K562 (cell line): Measurements from ENCODE around the gene DDIT3. TPM values are rescaled to one million over a fixed set of nuclear protein-coding genes. Genes with fewer than 3 reads are reported as not detected.

ENCODE experiments used
- ARHGAP35 ChIP-seq: fragments of 450-650 bp; IDR thresholded peaks from 2 replicates; pipeline ENCODE4 v1.6.1; 2018; ENCODE audit not compliant: partially characterized antibody
- CEBPG ChIP-seq, 3 experiments: fragments of 200-800 bp in 1 of 3; sonication (Bioruptor generic) in 1 of 3; sonication (generic) in 1 of 3; formaldehyde crosslinking in 1 of 3; IDR thresholded peaks in 2 of 3; conservative IDR thresholded peaks in 1 of 3; 2 replicates each; pipeline versions ENCODE4 v1.6.1 to v1.8.0; 2016 to 2022; ENCODE audit warnings: missing compliant biosample characterization in 2 of 3, missing genetic modification characterization in 2 of 3, mild to moderate bottlenecking in 1 of 3, missing genetic modification reagents in 1 of 3
- CREB1 ChIP-seq, 2 experiments: sonication (generic) in 1 of 2; formaldehyde crosslinking in 1 of 2; IDR thresholded peaks; 2 replicates each; pipeline versions ENCODE4 v1.6.1 to v1.8.0; 2012 to 2022; ENCODE audit warnings: inconsistent platforms in 1 of 2, mild to moderate bottlenecking in 1 of 2, missing genetic modification reagents in 1 of 2, moderate library complexity in 1 of 2
- HLTF ChIP-seq: fragments of 450-650 bp; IDR thresholded peaks from 2 replicates; pipeline ENCODE4 v1.6.1; 2016
- LARP7 ChIP-seq: fragments of 450-650 bp; IDR thresholded peaks from 2 replicates; pipeline ENCODE4 v1.6.1; 2016
- RFX1 ChIP-seq: fragments of 450-650 bp; IDR thresholded peaks from 2 replicates; pipeline ENCODE4 v1.6.1; 2016; ENCODE audit warnings: mild to moderate bottlenecking, moderate library complexity
- SOX6 ChIP-seq: fragments of 450-650 bp; IDR thresholded peaks from 2 replicates; pipeline ENCODE4 v1.6.1; 2014; ENCODE audit warnings: mild to moderate bottlenecking
- TAF7 ChIP-seq: fragments of 450-650 bp; IDR thresholded peaks from 2 replicates; pipeline ENCODE4 v1.6.1; 2016; ENCODE audit warnings: missing genetic modification characterization, missing compliant biosample characterization
- TOE1 ChIP-seq, 2 experiments: fragments of 450-650 bp in 1 of 2; sonication (generic) in 1 of 2; formaldehyde crosslinking in 1 of 2; IDR thresholded peaks; 2 replicates each; pipeline versions ENCODE4 v1.7.1 to v1.8.0; 2016 to 2022; ENCODE audit warnings: borderline replicate concordance in 2 of 2, mild to moderate bottlenecking in 2 of 2, antibody characterized with exemption in 1 of 2, inconsistent platforms in 1 of 2, low read depth in 1 of 2, missing genetic modification reagents in 1 of 2, moderate library complexity in 1 of 2
- ZNF318 ChIP-seq, 2 experiments: fragments of 450-650 bp; IDR thresholded peaks; 2 replicates each; pipeline ENCODE4 v1.6.1; 2016; ENCODE audit warnings: mild to moderate bottlenecking in 2 of 2, borderline replicate concordance in 1 of 2, low read depth in 1 of 2, moderate library complexity in 1 of 2
- polyA plus RNA-seq, 8 experiments: library from polyadenylated mRNA; depleted of rRNA in 4 of 8; stranded (reverse) in 5 of 8; unstranded in 3 of 8; fragments of >200 nt; fragmentation: Nextera tagmentation in 2 of 8; fragmentation: Illumina TruSeq in 1 of 8; extraction: Ambion mirVana in 2 of 8; extraction: Trizol in 1 of 8; gene quantifications; 2 replicates each; pipeline versions ENCODE4 v1.2.1 to v1.2.3, GENCODE V29; 2011 to 2014; ENCODE audit warnings: inconsistent platforms in 1 of 8, missing spikeins in 1 of 8
- total RNA-seq, 7 experiments: library from RNA; depleted of rRNA in 6 of 7; stranded (reverse); fragments of >200 nt in 6 of 7; fragmentation: Illumina TruSeq in 2 of 7; extraction: Trizol in 2 of 7; gene quantifications; 2 replicates each; pipeline versions ENCODE4 v1.2.1 to v1.2.3, GENCODE V29; 2011 to 2021; ENCODE audit warnings: low replicate concordance in 1 of 7

The DDIT3 gene
- total and polyA plus RNA-seq, 9 of the 15 experiments (the other 6 are each of a cell fraction or from before 2014, with no cell fraction given): 59.1 to 272 (median 89.9) TPM

- TF ChIP-seq ZNF318 (IDR thresholded peaks at IDR 0.05; ENCODE audit: borderline replicate concordance in 1 of 2, low read depth in 1 of 2): no peak
- TF ChIP-seq ARHGAP35: no peak
- no peak for TF ChIP-seq RFX1
- no peak for TF ChIP-seq SOX6
- TF ChIP-seq TAF7 (tag): no peak
- TF ChIP-seq HLTF: no peak
- TF ChIP-seq LARP7: no peak
- no peak for TF ChIP-seq TOE1 (IDR thresholded peaks at IDR 0.05; ENCODE audit: borderline replicate concordance)
- TF ChIP-seq TOE1 (CRISPR knock-in tag; IDR thresholded peaks at IDR 0.05; ENCODE audit: borderline replicate concordance, low read depth): no peak
- TF ChIP-seq CREB1 (IDR thresholded peaks at IDR 0.05): no peak
- TF ChIP-seq CREB1 (CRISPR knock-in tag; IDR thresholded peaks at IDR 0.05): no peak
- TF ChIP-seq CEBPG (CRISPR knock-in tag; IDR thresholded peaks at IDR 0.05): no peak
- no peak for TF ChIP-seq CEBPG (tag; conservative IDR thresholded peaks at IDR 0.05 in 1 of 2, IDR thresholded peaks at IDR 0.05 in 1 of 2)
Observed at GRCh38 chr12:57491393-57492280, 28.7 kb downstream of the DDIT3 start (continued).
